HG02981 (cell line): ENCODE data around the gene KRT31.
"Not testable (repeated sequence)": the region's sequence is repeated elsewhere in the genome, so short reads cannot be mapped to it uniquely, and the experiment has no call there.

Experiments
- ATAC-seq: cut with Tn5 transposase; IDR thresholded peaks from one replicate; pipeline ENCODE4 v1.9.1; 2021; ENCODE audit warnings: mild to moderate bottlenecking, moderate library complexity; ENCODE audit not compliant: unreplicated experiment

The KRT31 gene

GRCh38 chr17:41396996-41397660 is at the start of gene KRT31:
KRT31 (minus strand) TSS chr17:41397608; CDS start chr17:41397539, 69 bp downstream.
- ATAC-seq: no peak

- ATAC-seq: no peak
Measured at GRCh38 chr17:41446806-41447205, 49.4 kb upstream of the KRT31 start.

- no peak for ATAC-seq
Measured at GRCh38 chr17:41444640-41445039, 47.2 kb upstream of the KRT31 start.

GRCh38 chr17:41444186-41444585 is 46.8 kb upstream of the KRT31 start:
- no peak for ATAC-seq

GRCh38 chr17:41442739-41443138 is 45.3 kb upstream of the KRT31 start:
- no peak for ATAC-seq

- no peak for ATAC-seq
Measured at GRCh38 chr17:41440531-41441033, 43.2 kb upstream of the KRT31 start, which contains the start of gene KRT38. KRT38 (minus strand) TSS chr17:41440983; CDS start chr17:41440921, 62 bp downstream.

- ATAC-seq: no peak
Measured at GRCh38 chr17:41439375-41439774, 42.0 kb upstream of the KRT31 start.

- ATAC-seq: no peak
Measured at GRCh38 chr17:41437769-41438168, 40.4 kb upstream of the KRT31 start.

GRCh38 chr17:41437254-41437653 is 39.8 kb upstream of the KRT31 start:
- ATAC-seq: no peak

- ATAC-seq: no peak
Measured at GRCh38 chr17:41434415-41434814, 37.0 kb upstream of the KRT31 start.

GRCh38 chr17:41434005-41434404 is 36.6 kb upstream of the KRT31 start:
- no peak for ATAC-seq

GRCh38 chr17:41433586-41433985 is 36.2 kb upstream of the KRT31 start:
- ATAC-seq: no peak

GRCh38 chr17:41430376-41430775 is 33.0 kb upstream of the KRT31 start:
- ATAC-seq: not testable (repeated sequence)

- ATAC-seq: no peak
Measured at GRCh38 chr17:41429667-41430066, 32.3 kb upstream of the KRT31 start.

- ATAC-seq: no peak
Measured at GRCh38 chr17:41428591-41429291, 31.3 kb upstream of the KRT31 start.

GRCh38 chr17:41424111-41424635 is 26.8 kb upstream of the KRT31 start, which contains the start of gene KRT37:
KRT37 (minus strand) TSS chr17:41424585; CDS start chr17:41424523, 62 bp downstream.
- no peak for ATAC-seq

GRCh38 chr17:41422586-41422985 is 25.2 kb upstream of the KRT31 start:
- not testable (repeated sequence) for ATAC-seq

- no peak for ATAC-seq
Measured at GRCh38 chr17:41421617-41422016, 24.2 kb upstream of the KRT31 start.

- no peak for ATAC-seq
Measured at GRCh38 chr17:41421116-41421515, 23.7 kb upstream of the KRT31 start.

- no peak for ATAC-seq
Measured at GRCh38 chr17:41420134-41420533, 22.7 kb upstream of the KRT31 start.

- no peak for ATAC-seq
Measured at GRCh38 chr17:41419716-41420115, 22.3 kb upstream of the KRT31 start.
